OCI-LY1 (cell line): ENCODE results near the gene MXRA8.

Experiments
- H2AFZ ChIP-seq: fragments of 200-600 bp; sonication (generic), shearing (Covaris generic); 2 replicates; pipeline ENCODE4 v1.6.0; 2014; ENCODE audit warnings: antibody characterized with exemption, mild to moderate bottlenecking, low read length
- H3F3A ChIP-seq: fragments of 200-600 bp; sonication (generic), shearing (Covaris generic); 2 replicates; pipeline ENCODE4 v1.6.0; 2014; ENCODE audit warnings: mild to moderate bottlenecking, antibody characterized with exemption, low read length, moderate library complexity; ENCODE audit not compliant: insufficient read depth
- H3K27ac ChIP-seq: fragments of 200-600 bp; sonication (generic); 2 replicates; pipeline ENCODE4 v1.5.1; 2014; ENCODE audit warnings: low read length, mixed run types, mild to moderate bottlenecking, low read depth; ENCODE audit not compliant: poor library complexity, severe bottlenecking
- H3K27me3 ChIP-seq: fragments of 200-600 bp; sonication (generic); 2 replicates; pipeline ENCODE4 v1.6.0; 2014; ENCODE audit warnings: antibody characterized with exemption, mild to moderate bottlenecking, low read length, moderate library complexity; ENCODE audit not compliant: insufficient read depth
- H3K36me3 ChIP-seq: fragments of 200-600 bp; sonication (generic); 2 replicates; pipeline ENCODE4 v1.6.1; 2014; ENCODE audit warnings: mild to moderate bottlenecking, antibody characterized with exemption, low read length, moderate library complexity, mixed read lengths; ENCODE audit not compliant: insufficient read depth
- H3K4me1 ChIP-seq: fragments of 200-600 bp; sonication (generic); 2 replicates; pipeline ENCODE4 v1.5.1; 2014; ENCODE audit warnings: mild to moderate bottlenecking, low read length, moderate library complexity; ENCODE audit not compliant: insufficient read depth, severe bottlenecking
- H3K4me2 ChIP-seq: fragments of 200-600 bp; sonication (generic), shearing (Covaris generic); 2 replicates; pipeline ENCODE4 v1.6.1; 2014; ENCODE audit warnings: low read length
- H3K4me3 ChIP-seq: fragments of 200-600 bp; sonication (generic); 2 replicates; pipeline ENCODE4 v1.5.1; 2014; ENCODE audit warnings: low read length, low read depth, mild to moderate bottlenecking, mixed read lengths; ENCODE audit not compliant: poor library complexity, severe bottlenecking
- H3K79me2 ChIP-seq: fragments of 200-600 bp; shearing (Covaris generic); 2 replicates; pipeline ENCODE4 v1.6.1; 2016; ENCODE audit warnings: mixed run types, low read length, mixed read lengths; ENCODE audit not compliant: insufficient read depth
- H3K9ac ChIP-seq: fragments of 200-600 bp; sonication (generic), shearing (Covaris generic); 2 replicates; pipeline ENCODE4 v1.6.1; 2014; ENCODE audit warnings: mild to moderate bottlenecking, low read length, mixed read lengths
- H3K9me2 ChIP-seq: fragments of 200-600 bp; sonication (generic), shearing (Covaris generic); 2 replicates; pipeline ENCODE4 v1.6.1; 2014; ENCODE audit warnings: low read depth, mild to moderate bottlenecking, low read length, mixed read lengths
- H3K9me3 ChIP-seq: fragments of 200-600 bp; shearing (Covaris generic); 2 replicates; pipeline ENCODE4 v1.6.1; 2014; ENCODE audit warnings: low read length, mixed read lengths
- H4K20me1 ChIP-seq: fragments of 200-600 bp; sonication (generic), shearing (Covaris generic); 2 replicates; pipeline ENCODE4 v1.6.0; 2016; ENCODE audit warnings: mild to moderate bottlenecking, low read length; ENCODE audit not compliant: insufficient read depth
- EZH2 ChIP-seq: fragments of 200-600 bp; sonication (generic), shearing (Covaris generic); IDR thresholded peaks from 2 replicates; pipeline ENCODE4 v1.8.0; 2017; ENCODE audit warnings: borderline replicate concordance, mixed run types, mild to moderate bottlenecking, antibody characterized with exemption, low read length, moderate library complexity, mixed read lengths
- TF ChIP-seq, protein P1 (sequence below): fragments of 200-600 bp; sonication (generic), shearing (Covaris generic); IDR thresholded peaks from 2 replicates; pipeline ENCODE4 v1.5.1; 2017; ENCODE audit warnings: mild to moderate bottlenecking, antibody characterized with exemption, low read length, moderate library complexity, mixed read lengths

MXRA8 gene

DNA sequence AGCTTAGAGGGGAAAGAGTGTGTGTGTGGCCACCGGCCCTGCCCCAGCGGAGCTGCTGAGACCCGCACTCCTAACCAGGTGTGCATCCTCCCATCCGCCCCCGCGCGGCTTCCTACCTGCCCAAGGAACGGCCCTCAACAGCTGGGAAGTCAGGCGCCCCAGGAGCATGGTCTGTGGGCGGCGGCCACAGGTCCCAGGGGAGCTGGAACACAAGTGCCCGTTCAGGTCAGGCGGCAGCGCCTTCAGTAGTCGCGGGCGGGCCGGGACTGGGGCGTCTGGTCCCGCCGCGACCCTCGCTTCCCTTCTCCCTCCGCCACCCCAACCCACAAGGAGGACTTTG, 16.2 kb upstream of the MXRA8 start:
- Histone ChIP-seq H3K9me2 (no peaks in the 10 kb centered on the region), H3K4me1 (peaks cover 39% of the 10 kb centered on the region), H3K4me2 (peak overlapping the region; percentile 85), H3K36me3 (peaks cover 14% of the 10 kb centered on the region; the same call in 1 of the 2 replicates), H3K79me2 (peaks cover 10% of the 10 kb centered on the region; the same call in 1 of the 2 replicates), H3K9me3 (no peaks in the 10 kb centered on the region), H3F3A (no peaks in the 10 kb centered on the region), H3K27ac (no peak overlapping the region), H2AFZ (no peak overlapping the region), H3K9ac (peak overlapping the region; percentile 100), H4K20me1 (no peaks in the 10 kb centered on the region), H3K27me3 (no peaks in the 10 kb centered on the region), H3K4me3 (peak overlapping the region; percentile 98)
- TF ChIP-seq, protein P1, sequence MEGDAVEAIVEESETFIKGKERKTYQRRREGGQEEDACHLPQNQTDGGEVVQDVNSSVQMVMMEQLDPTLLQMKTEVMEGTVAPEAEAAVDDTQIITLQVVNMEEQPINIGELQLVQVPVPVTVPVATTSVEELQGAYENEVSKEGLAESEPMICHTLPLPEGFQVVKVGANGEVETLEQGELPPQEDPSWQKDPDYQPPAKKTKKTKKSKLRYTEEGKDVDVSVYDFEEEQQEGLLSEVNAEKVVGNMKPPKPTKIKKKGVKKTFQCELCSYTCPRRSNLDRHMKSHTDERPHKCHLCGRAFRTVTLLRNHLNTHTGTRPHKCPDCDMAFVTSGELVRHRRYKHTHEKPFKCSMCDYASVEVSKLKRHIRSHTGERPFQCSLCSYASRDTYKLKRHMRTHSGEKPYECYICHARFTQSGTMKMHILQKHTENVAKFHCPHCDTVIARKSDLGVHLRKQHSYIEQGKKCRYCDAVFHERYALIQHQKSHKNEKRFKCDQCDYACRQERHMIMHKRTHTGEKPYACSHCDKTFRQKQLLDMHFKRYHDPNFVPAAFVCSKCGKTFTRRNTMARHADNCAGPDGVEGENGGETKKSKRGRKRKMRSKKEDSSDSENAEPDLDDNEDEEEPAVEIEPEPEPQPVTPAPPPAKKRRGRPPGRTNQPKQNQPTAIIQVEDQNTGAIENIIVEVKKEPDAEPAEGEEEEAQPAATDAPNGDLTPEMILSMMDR, result no peak
- no peak for TF ChIP-seq EZH2

- H4K20me1 ChIP-seq, result no peaks in the 10 kb centered on the region
- peak overlapping the region; percentile 98 for H3K4me3 ChIP-seq
- H3F3A ChIP-seq, result no peaks in the 10 kb centered on the region
- no peak overlapping the region for H3K27ac ChIP-seq
- no peaks in the 10 kb centered on the region for H3K27me3 ChIP-seq
- H3K9me2 ChIP-seq, result no peaks in the 10 kb centered on the region
- no peak overlapping the region for H2AFZ ChIP-seq
- H3K9me3 ChIP-seq, result no peaks in the 10 kb centered on the region
- peak overlapping the region; percentile 85 for H3K4me2 ChIP-seq
- no peak for TF ChIP-seq EZH2
- TF ChIP-seq, protein P1, result no peak
- H3K9ac ChIP-seq, result peak overlapping the region; percentile 100
- peaks cover 14% of the 10 kb centered on the region; the same call in 1 of the 2 replicates for H3K36me3 ChIP-seq
- peaks cover 39% of the 10 kb centered on the region for H3K4me1 ChIP-seq
- H3K79me2 ChIP-seq, result peaks cover 10% of the 10 kb centered on the region; the same call in 1 of the 2 replicates
These were observed 15.6 kb upstream of the MXRA8 start for GRCh38 chr1:1373815-1374588.

DNA sequence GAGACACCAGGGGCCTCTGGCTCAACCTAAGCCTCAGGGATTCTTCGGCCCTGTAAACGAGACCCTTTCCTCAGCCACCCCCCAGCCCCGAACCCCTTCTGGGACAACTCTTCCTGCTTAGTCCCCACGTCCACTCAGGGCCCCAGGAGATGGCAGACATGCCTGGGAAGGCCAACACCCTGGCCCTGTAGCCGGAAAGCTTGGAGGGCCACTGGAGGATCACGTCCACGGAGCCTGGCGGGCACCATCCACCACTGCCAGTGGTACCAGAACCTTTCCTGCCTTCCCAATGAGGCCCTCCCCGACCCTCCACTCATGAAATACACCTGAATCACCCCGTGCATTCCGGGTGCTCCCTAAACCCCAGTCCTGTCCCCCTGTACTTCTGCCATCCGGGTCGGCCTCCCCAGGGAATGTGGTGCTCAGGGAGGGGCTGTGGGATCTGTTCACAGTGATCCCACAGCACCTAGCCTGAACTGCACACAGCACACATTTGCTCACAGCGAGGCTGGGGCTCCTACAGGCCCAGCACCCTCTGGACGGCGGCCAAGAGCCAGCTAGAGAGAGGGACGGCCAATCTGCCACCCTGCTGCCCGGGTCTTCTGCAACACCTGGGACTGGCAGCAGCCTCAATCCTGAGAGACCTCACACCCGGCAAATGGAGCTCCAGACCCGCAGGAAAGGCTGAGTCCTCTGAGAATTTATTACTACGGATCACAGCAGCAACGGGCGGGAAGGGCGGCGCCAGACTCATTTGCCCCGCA, 14.9 kb upstream of the MXRA8 start:
- H3K9ac ChIP-seq, result peak overlapping the region; percentile 100; the same call in 1 of the 2 replicates
- H3K27me3 ChIP-seq, result no peaks in the 10 kb centered on the region
- no peaks in the 10 kb centered on the region for H3K9me2 ChIP-seq
- no peak overlapping the region for H3K27ac ChIP-seq
- H3K4me3 ChIP-seq, result peak overlapping the region; percentile 98
- no peaks in the 10 kb centered on the region for H3F3A ChIP-seq
- H3K4me2 ChIP-seq, result peak overlapping the region; percentile 85
- TF ChIP-seq, protein P1, result no peak
- TF ChIP-seq EZH2, result no peak
- H3K79me2 ChIP-seq, result peaks cover 10% of the 10 kb centered on the region; the same call in 1 of the 2 replicates
- H2AFZ ChIP-seq, result no peak overlapping the region
- H4K20me1 ChIP-seq, result no peaks in the 10 kb centered on the region
- no peaks in the 10 kb centered on the region for H3K9me3 ChIP-seq
- H3K4me1 ChIP-seq, result peaks cover 39% of the 10 kb centered on the region
- H3K36me3 ChIP-seq, result peaks cover 14% of the 10 kb centered on the region; the same call in 1 of the 2 replicates
